COLO668 (cell line): Measurements from ENCODE around the gene FAM9C.
"Not testable (repeated sequence)": the region's sequence is repeated elsewhere in the genome, so short reads cannot be mapped to it uniquely, and the experiment has no call there.

Experiments
- DNase-seq: peaks from one replicate; lab custom pipeline; 2025; ENCODE audit not compliant: unreplicated experiment; lab: John Stamatoyannopoulos, UW

Gene FAM9C

GRCh38 chrX:13044441-13044840 lies at the start of gene FAM9C:
TSS of gene FAM9C (minus strand) at chrX:13044620. CDS start at chrX:13043789, 831 bp downstream.
- no peak for DNase-seq

- DNase-seq: no peak
Measured at GRCh38 chrX:13093529-13094140, 49.2 kb upstream of the FAM9C start.

- DNase-seq: no peak
Measured at GRCh38 chrX:13092455-13092941, 48.1 kb upstream of the FAM9C start.

- DNase-seq: no peak
Measured at GRCh38 chrX:13091111-13091765, 46.8 kb upstream of the FAM9C start.

DNA sequence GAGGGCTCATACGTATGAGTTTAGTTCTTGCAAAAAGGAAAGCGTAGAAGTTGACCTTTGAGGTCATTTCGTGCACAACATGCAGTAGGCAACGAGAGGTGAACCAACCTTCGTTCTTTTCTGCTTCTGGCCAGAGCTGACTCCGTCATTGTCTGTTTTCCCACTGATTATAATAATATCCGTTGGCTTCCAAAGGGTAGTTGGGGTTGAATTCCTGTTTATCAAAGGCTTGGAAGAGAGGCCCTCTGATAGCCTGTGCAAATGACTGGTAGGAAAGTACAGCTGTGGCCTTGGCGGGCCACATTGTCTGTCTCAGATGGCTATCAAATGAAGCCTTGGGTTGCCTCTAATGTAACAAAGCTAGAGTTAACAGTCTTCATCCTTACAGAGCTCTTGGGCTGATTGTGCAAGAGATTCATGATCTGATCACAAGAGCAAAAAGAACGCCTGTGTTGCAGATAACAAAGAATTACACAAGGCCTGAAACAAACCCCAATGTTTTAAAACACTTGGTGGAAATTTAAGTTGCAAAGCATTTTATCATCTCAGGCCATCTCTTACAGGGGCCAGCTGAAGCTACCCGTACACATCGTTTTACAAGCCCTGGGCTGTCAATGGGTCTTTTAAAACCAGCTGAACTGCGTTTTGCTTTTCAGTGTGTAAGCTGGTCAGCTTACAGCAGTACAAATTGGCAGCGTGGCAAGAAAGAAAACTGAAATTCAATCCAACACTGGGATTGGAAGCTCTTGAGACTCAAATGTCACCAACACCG lies 46.1 kb upstream of the FAM9C start:
- DNase-seq: no peak

GRCh38 chrX:13090027-13090338 lies 45.6 kb upstream of the FAM9C start:
- DNase-seq: no peak

DNA sequence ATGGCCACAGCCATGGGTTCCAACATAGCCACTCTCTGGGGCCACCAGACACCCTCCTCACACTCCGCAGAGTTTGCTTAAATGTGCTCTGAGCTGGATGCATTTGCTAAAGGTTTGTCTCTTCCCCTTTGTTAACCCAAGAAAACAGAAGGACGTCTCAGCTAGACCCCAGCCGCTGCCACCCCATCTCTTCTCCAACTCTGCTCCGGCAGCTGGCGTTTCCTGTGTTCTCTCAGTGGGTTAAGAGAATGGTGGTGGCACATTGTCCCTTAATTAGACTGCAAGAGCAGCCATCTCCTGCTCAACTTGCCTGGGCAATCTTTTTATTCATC lies 43.7 kb upstream of the FAM9C start:
- DNase-seq: no peak

GRCh38 chrX:13087322-13088155 lies 43.1 kb upstream of the FAM9C start:
- no peak for DNase-seq

GRCh38 chrX:13086793-13087321 lies 42.4 kb upstream of the FAM9C start:
- DNase-seq: not testable (repeated sequence)

DNA sequence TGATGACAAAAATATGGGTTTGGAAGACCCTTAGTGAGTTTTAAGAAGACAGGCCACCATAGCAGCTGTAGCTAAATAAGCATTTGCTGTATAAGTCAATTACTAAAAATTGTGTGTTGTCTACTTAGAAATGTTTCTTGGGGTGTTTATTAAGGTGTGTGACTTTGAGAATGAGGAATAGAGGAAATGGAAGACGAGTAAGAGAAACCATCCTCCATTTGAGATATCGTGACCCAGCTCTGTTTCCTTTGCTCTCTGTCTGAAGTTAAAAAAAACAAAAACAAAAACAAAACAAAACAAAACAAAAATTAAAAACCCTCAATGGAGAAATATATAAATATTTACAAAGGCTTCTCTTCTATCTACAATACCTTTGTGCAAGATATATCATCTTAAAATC lies 41.7 kb upstream of the FAM9C start:
- DNase-seq: no peak

DNA sequence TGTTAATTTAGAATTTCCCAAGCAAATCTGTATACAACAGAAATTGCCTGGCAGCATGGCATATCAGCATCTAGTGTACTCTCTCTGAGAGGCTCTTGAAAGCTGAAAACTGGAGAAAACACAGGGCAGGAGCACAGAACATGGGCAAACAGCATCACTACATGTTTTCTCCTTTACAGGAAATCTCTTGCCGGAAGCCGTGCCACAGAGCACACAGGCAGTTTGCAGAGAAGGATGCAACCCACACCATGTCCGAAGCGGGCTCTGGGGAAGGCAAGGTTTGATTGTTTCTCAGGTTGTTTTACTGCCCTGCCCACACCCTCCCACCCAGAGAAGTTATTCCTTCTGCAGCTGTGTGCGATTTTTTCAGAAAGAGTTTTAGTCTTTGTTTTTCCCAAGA lies 41.1 kb upstream of the FAM9C start:
- DNase-seq: no peak

DNA sequence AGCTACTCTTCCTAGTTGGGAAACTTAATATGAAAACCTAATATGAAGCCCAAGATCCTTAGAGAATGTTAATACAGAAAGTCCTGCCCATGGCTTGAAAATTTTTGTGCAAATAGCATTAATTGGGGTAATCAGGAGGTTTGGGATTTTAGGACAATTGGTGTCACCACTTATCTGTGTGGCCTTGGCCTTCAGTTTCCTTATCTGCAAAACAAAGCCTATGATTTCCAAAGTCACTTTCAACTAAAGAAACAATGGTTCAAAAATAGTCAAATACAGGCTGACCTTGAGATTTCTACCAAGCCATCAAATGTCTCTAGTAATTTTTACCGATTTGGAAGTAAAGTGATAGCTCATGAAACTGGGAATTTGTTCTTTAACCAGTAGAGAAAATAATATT lies 40.2 kb upstream of the FAM9C start:
- DNase-seq: no peak

- not testable (repeated sequence) for DNase-seq
Measured at GRCh38 chrX:13083755-13084326, 39.4 kb upstream of the FAM9C start.

DNA sequence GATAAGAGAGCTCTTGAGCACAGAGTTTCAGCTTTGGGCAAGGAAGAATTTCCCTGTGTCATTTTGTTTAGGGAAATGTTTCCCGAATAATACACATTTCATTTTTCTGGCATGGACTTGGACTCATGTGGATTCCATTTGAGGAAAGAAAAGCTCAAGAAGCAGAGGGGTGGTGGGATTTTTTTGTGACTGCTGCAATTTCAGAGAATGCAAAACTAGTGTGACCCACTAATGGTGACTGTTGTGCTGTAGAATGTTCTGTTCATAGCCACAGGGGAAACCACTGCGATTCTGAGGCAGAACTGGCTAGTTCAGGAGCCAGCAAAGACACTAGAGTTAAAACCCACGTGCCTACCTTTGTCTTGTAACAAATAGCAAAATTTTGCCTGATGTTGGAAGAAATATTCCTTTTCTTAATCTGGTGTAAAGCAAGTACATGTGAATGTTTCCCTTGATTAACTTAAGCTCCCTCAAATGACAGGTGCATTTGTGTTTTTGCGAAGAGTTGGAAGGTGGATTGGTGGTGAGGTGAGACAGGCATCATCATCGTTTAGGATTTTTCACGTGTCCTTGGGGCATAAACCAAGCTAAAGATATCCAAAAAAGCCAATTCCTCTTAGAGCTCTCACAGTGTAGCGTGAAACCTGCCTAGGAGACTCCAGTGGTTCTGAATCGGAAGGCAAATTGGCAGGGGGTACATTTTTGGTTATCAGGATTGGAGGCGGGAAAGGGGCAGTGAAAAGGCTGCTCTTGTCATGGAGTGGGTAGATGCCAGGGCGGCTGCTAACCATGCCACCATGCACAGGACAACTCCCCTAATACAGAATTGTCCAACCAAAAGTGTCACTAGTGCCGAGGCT lies 38.0 kb upstream of the FAM9C start:
- DNase-seq: no peak

- no peak for DNase-seq
Measured at GRCh38 chrX:13081395-13082205, 37.2 kb upstream of the FAM9C start.

GRCh38 chrX:13080128-13080795 lies 35.8 kb upstream of the FAM9C start:
- DNase-seq: no peak

DNA sequence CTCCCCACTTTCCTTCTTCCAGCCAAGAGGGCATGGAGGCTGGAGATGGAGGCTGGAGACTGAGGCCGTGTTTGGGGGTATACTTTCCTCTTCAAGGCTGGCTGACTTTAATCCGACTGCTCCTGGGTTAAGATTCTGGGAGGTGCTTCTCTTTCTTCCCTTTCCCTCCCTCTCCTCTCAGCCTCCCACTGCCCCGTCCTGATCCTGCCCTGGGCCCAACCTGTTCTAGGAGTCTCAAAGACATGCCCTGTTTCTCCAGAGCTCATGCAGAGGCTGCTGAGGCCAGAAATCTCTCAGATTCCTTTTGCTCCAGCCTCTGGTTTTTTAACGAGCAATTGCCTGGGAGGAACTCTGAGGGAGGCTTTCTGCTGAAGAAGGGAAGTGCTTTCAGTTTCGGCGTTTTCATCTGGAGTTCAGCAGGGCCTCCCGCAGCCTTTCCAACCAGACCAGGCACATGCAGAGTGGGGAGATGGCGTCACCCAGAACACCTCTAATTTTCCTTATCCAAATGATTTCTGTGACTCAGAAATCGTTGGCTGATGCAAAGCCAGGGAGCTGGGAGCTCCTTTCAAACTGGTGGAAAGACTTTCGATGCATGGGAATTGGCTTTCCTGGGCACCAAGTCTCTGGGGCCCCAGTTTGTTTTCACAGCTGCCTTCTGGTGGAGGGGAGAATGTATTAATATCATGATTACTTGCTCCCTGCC lies 34.5 kb upstream of the FAM9C start:
- peak; percentile 30 for DNase-seq

DNA sequence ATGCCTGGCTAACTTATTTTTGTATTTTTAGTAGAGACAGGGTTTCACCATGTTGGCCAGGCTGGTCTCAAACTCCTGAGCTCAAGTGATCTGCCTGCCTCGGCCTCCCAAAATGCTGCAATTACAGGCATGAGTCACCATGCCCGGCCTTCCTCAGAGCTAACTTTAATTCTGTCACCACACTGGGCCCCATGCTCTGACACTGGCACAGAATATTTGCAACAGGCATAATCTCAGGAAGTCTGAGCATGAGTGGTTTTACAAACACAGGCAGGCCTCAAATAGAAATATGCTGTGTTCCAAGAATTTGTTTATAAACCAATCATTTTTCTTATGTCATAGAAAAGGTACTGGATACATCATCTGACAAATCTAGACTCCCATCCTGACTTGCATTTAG lies 32.7 kb upstream of the FAM9C start:
- no peak for DNase-seq
